A673 (cell line): ENCODE data around the gene DUSP19. TPM values are rescaled to one million over a fixed set of nuclear protein-coding genes. Genes with fewer than 3 reads are reported as not detected.
A peak's percentile ranks its signal among the peaks of the same experiment; 100 is the strongest.

Experiments used
- BruUV-seq: library from RNA; stranded (reverse); fragments of 400-500 nt; replicated peaks from 2 replicates; lab custom pipeline; 2021; lab: Mats Ljungman, UMichigan
- CTCF ChIA-PET: fragments of 300-600 bp; sonication (Branson Sonifier 250); formaldehyde crosslinking; loops from one replicate; lab custom pipeline; 2022; ENCODE audit warnings: antibody characterized with exemption; lab: Charles Lee
- POLR2A ChIA-PET: fragments of 300-600 bp; sonication (Branson Sonifier 250); formaldehyde crosslinking; loops from one replicate; lab custom pipeline; 2022; ENCODE audit warnings: antibody characterized with exemption; ENCODE audit not compliant: low non-redundant PET; lab: Charles Lee
- DNase-seq: peaks from one replicate; pipeline ENCODE4 v3.0.0-alpha.2; 2015; ENCODE audit warnings: low spot score
- H3K27ac ChIP-seq: fragments of 200-600 bp; sonication (generic); 2 replicates; pipeline ENCODE4 v1.5.1; 2016; ENCODE audit warnings: mixed run types, low read depth, mild to moderate bottlenecking, mixed read lengths, antibody characterized with exemption, low read length; ENCODE audit not compliant: poor library complexity, severe bottlenecking
- H3K27me3 ChIP-seq: fragments of 200-600 bp; sonication (generic); replicated peaks from 2 replicates; pipeline ENCODE4 v1.6.1; 2017; ENCODE audit warnings: mixed run types, low read depth, mild to moderate bottlenecking, mixed read lengths, antibody characterized with exemption, low read length; ENCODE audit not compliant: insufficient read depth, poor library complexity
- H3K36me3 ChIP-seq: fragments of 200-600 bp; sonication (generic); 2 replicates; pipeline ENCODE4 v1.6.1; 2016; ENCODE audit warnings: mixed run types, mild to moderate bottlenecking, mixed read lengths, antibody characterized with exemption, low read length; ENCODE audit not compliant: insufficient read depth, poor library complexity, severe bottlenecking
- H3K4me1 ChIP-seq: fragments of 200-600 bp; sonication (generic); 2 replicates; pipeline ENCODE4 v1.6.1; 2017; ENCODE audit warnings: mixed run types, mild to moderate bottlenecking, mixed read lengths, antibody characterized with exemption, low read length; ENCODE audit not compliant: insufficient read depth, poor library complexity, severe bottlenecking
- H3K4me3 ChIP-seq: fragments of 200-600 bp; sonication (generic); 2 replicates; pipeline ENCODE4 v1.5.1; 2016; ENCODE audit warnings: low read depth, mixed run types, mild to moderate bottlenecking, mixed read lengths, low read length; ENCODE audit not compliant: poor library complexity, severe bottlenecking
- H3K9me3 ChIP-seq: fragments of 200-600 bp; sonication (generic); 2 replicates; pipeline ENCODE4 v1.6.1; 2016; ENCODE audit warnings: mixed run types, low read depth, mild to moderate bottlenecking, mixed read lengths, antibody characterized with exemption, low read length; ENCODE audit not compliant: poor library complexity, severe bottlenecking
- EZH2 ChIP-seq: fragments of 200-600 bp; sonication (generic); IDR thresholded peaks from 2 replicates; pipeline ENCODE4 v1.6.1; 2017; ENCODE audit warnings: borderline replicate concordance, low read depth, mild to moderate bottlenecking, mixed read lengths, antibody characterized with exemption, low read length; ENCODE audit not compliant: poor library complexity, severe bottlenecking
- intact Hi-C: fragments of 100-400 bp; cut with micrococcal nuclease; formaldehyde crosslinking; loops from one replicate; pipeline ENCODE4 v1.10.0; 2022; ENCODE audit not compliant: unreplicated experiment
- total RNA-seq: library from RNA; stranded (reverse); gene quantifications from 2 replicates; pipeline ENCODE4 v1.2.3, GENCODE V29; 2021
- TF ChIP-seq, protein P1 (sequence below): fragments of 300-800, 200-600 bp; sonication (generic); conservative IDR thresholded peaks from 2 replicates; pipeline ENCODE4 v1.5.1; 2017; ENCODE audit warnings: low read depth, mild to moderate bottlenecking, antibody characterized with exemption, low read length, moderate library complexity, mixed read lengths

The DUSP19 gene
- total RNA-seq, 1 experiment from 2014 or later = 5.2 TPM

DNA sequence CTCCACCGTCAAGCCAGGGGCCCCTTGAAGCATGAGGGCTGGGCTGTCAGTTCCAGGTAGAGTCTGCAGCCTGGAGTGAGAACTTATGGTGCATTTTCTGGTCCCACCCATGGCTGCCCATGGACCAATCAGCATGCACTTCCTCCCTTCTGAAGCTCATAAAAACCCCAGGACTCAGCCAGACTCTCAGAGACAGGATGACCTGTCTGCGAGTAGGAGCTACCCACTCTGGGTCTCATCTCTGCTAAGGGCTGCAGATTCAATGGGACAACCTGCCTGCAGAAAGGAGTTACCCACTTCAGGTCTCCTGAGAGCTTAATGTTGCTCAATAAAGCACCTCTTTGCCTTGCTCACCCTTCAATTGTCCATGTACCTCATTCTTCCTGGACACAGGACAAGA, 9.4 kb upstream of the DUSP19 start:
- Histone ChIP-seq H3K27me3 (no peaks in the 10 kb centered on the region), H3K9me3 (peaks cover 12% of the 10 kb centered on the region), H3K27ac (no peak overlapping the region), H3K4me3 (no peak overlapping the region), H3K4me1 (no peaks in the 10 kb centered on the region), H3K36me3 (no peaks in the 10 kb centered on the region)
- intact Hi-C loops = no loop called here
- DNase-seq = no peak
- TF ChIP-seq EZH2 = no peak
- TF ChIP-seq, protein P1, sequence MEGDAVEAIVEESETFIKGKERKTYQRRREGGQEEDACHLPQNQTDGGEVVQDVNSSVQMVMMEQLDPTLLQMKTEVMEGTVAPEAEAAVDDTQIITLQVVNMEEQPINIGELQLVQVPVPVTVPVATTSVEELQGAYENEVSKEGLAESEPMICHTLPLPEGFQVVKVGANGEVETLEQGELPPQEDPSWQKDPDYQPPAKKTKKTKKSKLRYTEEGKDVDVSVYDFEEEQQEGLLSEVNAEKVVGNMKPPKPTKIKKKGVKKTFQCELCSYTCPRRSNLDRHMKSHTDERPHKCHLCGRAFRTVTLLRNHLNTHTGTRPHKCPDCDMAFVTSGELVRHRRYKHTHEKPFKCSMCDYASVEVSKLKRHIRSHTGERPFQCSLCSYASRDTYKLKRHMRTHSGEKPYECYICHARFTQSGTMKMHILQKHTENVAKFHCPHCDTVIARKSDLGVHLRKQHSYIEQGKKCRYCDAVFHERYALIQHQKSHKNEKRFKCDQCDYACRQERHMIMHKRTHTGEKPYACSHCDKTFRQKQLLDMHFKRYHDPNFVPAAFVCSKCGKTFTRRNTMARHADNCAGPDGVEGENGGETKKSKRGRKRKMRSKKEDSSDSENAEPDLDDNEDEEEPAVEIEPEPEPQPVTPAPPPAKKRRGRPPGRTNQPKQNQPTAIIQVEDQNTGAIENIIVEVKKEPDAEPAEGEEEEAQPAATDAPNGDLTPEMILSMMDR = no peak
- ChIA-PET CTCF (no interaction called here), POLR2A (interaction anchor here (0.6 kb wide), 1 partner anchor 31 kb away, joined by 5 read pairs; the partner anchor contains the start of gene NCKAP1)
- no TSS peak for BruUV-seq

DNA sequence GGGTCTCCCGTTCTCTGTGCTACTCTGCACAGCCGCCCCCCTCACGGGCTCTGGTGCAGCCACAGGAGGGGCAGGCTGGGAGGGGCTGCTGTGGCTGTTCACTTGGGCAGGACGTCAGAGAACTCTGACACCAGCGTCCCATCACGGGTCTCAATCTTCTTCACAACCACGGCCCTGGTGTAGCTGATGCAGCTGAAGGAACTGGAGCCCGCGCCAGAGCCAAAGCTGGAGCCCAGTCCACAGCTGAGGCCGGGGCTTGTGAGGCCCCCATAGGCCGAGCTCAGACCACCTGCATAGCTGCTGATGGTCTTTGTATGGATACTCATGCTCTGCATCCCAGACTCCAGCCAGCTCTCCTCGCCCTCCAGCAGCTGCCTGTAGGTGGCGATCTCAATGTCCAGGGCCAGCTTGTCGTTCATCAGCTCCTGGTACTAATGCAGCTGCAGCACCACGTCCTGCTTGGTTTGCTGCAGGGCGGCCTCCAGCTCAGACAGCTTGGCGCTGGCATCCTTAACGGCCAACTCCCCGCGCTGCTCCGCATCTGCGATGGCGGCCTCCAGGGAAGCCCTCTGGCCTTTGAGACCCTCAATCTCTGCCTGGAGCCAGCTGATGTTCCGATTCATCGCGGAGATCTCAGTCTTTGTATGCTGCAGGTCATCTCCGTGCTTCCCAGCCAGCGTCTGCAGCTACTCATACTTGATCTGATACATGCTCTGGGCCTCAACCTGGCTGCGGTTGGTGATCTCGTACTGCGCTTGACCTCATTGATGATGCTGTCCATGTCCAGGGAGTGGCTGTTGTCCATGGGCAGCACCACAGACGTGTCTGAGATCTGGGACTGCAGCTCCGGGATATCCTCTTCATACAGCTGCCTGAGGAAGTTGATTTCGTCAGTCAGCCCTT, 7.4 kb upstream of the DUSP19 start:
- ChIA-PET CTCF (no interaction called here), POLR2A (no interaction called here)
- no peak for TF ChIP-seq EZH2
- TF ChIP-seq, protein P1 = peak; percentile 55
- intact Hi-C loops = no loop called here
- Histone ChIP-seq H3K27me3 (no peaks in the 10 kb centered on the region), H3K36me3 (no peaks in the 10 kb centered on the region), H3K27ac (no peak overlapping the region), H3K9me3 (peaks cover 12% of the 10 kb centered on the region), H3K4me3 (no peak overlapping the region), H3K4me1 (no peaks in the 10 kb centered on the region)
- DNase-seq = peak; percentile 28
- BruUV-seq = no TSS peak

DNA sequence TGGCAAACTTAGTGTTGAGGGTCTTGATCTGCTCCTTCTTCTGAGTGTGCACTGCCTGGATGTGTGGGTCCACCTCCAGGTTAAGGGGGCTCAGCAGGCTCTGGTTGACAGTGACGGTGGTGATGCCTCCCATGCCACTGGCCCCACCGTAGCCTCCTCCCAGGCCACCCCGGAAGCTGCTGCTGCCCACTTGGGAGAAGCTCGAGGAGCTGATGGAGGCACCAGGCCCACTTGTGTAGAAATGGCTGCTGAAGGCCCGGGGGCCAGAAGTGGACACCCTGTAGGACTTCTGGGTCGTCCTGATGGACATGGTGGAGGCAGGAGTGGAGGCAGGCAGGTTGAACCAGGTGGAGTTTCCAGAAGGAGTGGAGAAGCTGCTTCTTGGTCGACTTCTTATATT, 6.4 kb upstream of the DUSP19 start:
- ChIA-PET CTCF (no interaction called here), POLR2A (no interaction called here)
- no TSS peak for BruUV-seq
- H3K27ac ChIP-seq = no peak overlapping the region
- no peak overlapping the region for H3K4me3 ChIP-seq
- no peaks in the 10 kb centered on the region for H3K27me3 ChIP-seq
- DNase-seq = no peak
- no peaks in the 10 kb centered on the region for H3K4me1 ChIP-seq
- peaks cover 12% of the 10 kb centered on the region for H3K9me3 ChIP-seq
- TF ChIP-seq, protein P1 = no peak
- TF ChIP-seq EZH2 = no peak
- no peaks in the 10 kb centered on the region for H3K36me3 ChIP-seq
- intact Hi-C loops = no loop called here
